Body of pancreas (tissue), 4 donors: ENCODE results near the gene ALDH8A1. TPM values are rescaled to one million over a fixed set of nuclear protein-coding genes. Genes with fewer than 3 reads are reported as not detected.

Source experiments
- ATAC-seq: fragments of 150-250 bp; one replicate; pipeline ENCODE4 v1.9.1; 2016
- DNase-seq, 4 donors: peaks; one replicate each; pipeline ENCODE4 v3.0.0-alpha.2; 2019
- H3K27ac ChIP-seq, 4 donors: fragments of 200-600 bp; sonication (generic); 1 replicate in 3 of 4; 2 replicates in 1 of 4; pipeline versions ENCODE4 v1.5.1 to v1.6.1; 2016 to 2019; ENCODE audit warnings: mild to moderate bottlenecking in 1 of 4, mixed read lengths in 1 of 4, moderate library complexity in 1 of 4
- H3K27me3 ChIP-seq, 2 donors: fragments of 200-600 bp; sonication (generic); one replicate each; pipeline ENCODE4 v1.6.0; 2016; ENCODE audit warnings: mild to moderate bottlenecking in 1 of 2
- H3K36me3 ChIP-seq, 2 donors: fragments of 200-600 bp; sonication (generic); replicated peaks in 1 of 2; 2 replicates each; pipeline ENCODE4 v1.5.1; 2016; ENCODE audit warnings: low read depth in 2 of 2; ENCODE audit not compliant: insufficient read depth in 1 of 2
- H3K4me1 ChIP-seq: fragments of 200-600 bp; sonication (generic); one replicate; pipeline ENCODE4 v1.6.0; 2016
- H3K4me3 ChIP-seq, 2 donors: fragments of 200-600 bp; sonication (generic); 1 replicate in 1 of 2; 2 replicates in 1 of 2; pipeline ENCODE4 v1.5.1; 2016 to 2019
- H3K9me3 ChIP-seq, 3 donors: fragments of 200-600 bp; sonication (generic); 1 replicate in 2 of 3; 2 replicates in 1 of 3; pipeline ENCODE4 v1.5.1; 2016
- POLR2A ChIP-seq, 3 donors: fragments of 450-650 bp; IDR thresholded peaks; one replicate each; pipeline ENCODE4 v1.6.1; 2016; ENCODE audit warnings: antibody characterized with exemption in 3 of 3, mild to moderate bottlenecking in 2 of 3
- WGBS, 2 donors: methylation state at CpG; one replicate each; pipeline ENCODE4 v1.1.5; 2017; 5-methylcytosine and 5-hydroxymethylcytosine counted together
- intact Hi-C: fragments of 100-400 bp; cut with DNase I; formaldehyde crosslinking; loops from one replicate; pipeline ENCODE4 v1.15.1; 2023
- total RNA-seq, 2 donors: library from RNA; depleted of rRNA; stranded (reverse); fragments of >200 nt; gene quantifications; one replicate each; pipeline ENCODE4 v1.1.0, GENCODE V29; 2016
- TF ChIP-seq, protein P1 (sequence below), 7 experiments: fragments of 450-650 bp in 4 of 7; fragments of 200-600 bp in 3 of 7; sonication (generic) in 3 of 7; IDR thresholded peaks; one replicate each; pipeline ENCODE4 v1.5.1; 2016 to 2019; ENCODE audit warnings: antibody characterized with exemption in 7 of 7

ALDH8A1 gene
- total RNA-seq, 2 donors from 2014 or later, result 0.26 to 0.66 TPM

DNA sequence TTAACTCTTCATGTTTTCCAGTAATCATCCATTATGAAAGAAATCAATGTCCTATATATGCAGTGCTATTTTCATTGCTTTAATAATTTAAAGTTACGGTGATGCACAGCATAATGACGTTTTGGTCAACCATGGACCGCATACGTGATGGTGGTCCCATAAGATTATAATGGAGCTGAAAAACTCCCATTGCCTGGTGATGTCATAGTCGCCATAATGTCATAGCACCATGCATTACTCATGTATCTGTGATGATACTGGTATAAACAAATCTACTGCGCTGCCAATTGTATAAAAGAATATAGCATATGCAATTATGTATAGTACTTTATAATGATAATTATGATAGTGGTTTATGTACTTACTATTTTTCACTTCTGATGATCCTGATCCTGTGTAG is 42.3 kb upstream of the ALDH8A1 start:
- H3K36me3 ChIP-seq, result peaks cover 0 to 14% of the 10 kb centered on the region in 2 donors
- DNase-seq (no peak), ATAC-seq (no peak)
- no peak overlapping the region for H3K27ac ChIP-seq
- H3K4me3 ChIP-seq, result no peak overlapping the region
- no peak for TF ChIP-seq POLR2A (IDR thresholded peaks at IDR 0.05)
- TF ChIP-seq, protein P1, sequence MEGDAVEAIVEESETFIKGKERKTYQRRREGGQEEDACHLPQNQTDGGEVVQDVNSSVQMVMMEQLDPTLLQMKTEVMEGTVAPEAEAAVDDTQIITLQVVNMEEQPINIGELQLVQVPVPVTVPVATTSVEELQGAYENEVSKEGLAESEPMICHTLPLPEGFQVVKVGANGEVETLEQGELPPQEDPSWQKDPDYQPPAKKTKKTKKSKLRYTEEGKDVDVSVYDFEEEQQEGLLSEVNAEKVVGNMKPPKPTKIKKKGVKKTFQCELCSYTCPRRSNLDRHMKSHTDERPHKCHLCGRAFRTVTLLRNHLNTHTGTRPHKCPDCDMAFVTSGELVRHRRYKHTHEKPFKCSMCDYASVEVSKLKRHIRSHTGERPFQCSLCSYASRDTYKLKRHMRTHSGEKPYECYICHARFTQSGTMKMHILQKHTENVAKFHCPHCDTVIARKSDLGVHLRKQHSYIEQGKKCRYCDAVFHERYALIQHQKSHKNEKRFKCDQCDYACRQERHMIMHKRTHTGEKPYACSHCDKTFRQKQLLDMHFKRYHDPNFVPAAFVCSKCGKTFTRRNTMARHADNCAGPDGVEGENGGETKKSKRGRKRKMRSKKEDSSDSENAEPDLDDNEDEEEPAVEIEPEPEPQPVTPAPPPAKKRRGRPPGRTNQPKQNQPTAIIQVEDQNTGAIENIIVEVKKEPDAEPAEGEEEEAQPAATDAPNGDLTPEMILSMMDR (IDR thresholded peaks at IDR 0.05), result no peak
- H3K4me1 ChIP-seq, result no peaks in the 10 kb centered on the region
- 92 to 94% methylated on average over 6 of the region's 6 CpGs for WGBS, 2 donors
- no peaks in the 10 kb centered on the region for H3K9me3 ChIP-seq
- H3K27me3 ChIP-seq, result no peaks in the 10 kb centered on the region
- intact Hi-C loops, result no loop called here

DNA sequence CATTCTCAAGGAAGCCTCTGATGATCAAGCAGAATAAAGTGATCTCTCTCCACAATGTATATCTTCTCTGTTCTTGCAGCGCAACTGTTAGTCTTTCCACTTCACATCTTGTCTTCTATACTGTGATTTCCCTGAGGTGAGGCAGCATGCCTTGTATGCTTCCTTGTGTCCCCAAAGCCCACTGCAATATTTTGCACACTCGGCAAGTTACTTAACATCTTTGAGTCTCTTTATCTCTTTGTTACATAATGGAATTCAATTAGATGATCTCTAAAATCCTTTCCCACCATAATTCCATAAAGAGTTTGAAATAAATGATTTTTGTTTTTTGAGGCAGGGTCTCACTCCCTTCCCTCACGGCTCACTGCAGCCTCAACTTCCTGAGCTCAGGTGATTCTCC is 40.4 kb upstream of the ALDH8A1 start:
- no peaks in the 10 kb centered on the region for H3K27me3 ChIP-seq
- DNase-seq, result no peak
- 91 to 95% methylated on average over 3 of the region's 3 CpGs for WGBS, 2 donors
- no peak overlapping the region for H3K27ac ChIP-seq
- no peaks in the 10 kb centered on the region for H3K4me1 ChIP-seq
- ATAC-seq, result no peak
- no peaks in the 10 kb centered on the region for H3K9me3 ChIP-seq
- intact Hi-C loops, result no loop called here
- peaks cover 0 to 12% of the 10 kb centered on the region in 2 donors for H3K36me3 ChIP-seq
- no peak overlapping the region for H3K4me3 ChIP-seq
- TF ChIP-seq POLR2A (IDR thresholded peaks at IDR 0.05), result no peak
- TF ChIP-seq, protein P1 (IDR thresholded peaks at IDR 0.05), result no peak

DNA sequence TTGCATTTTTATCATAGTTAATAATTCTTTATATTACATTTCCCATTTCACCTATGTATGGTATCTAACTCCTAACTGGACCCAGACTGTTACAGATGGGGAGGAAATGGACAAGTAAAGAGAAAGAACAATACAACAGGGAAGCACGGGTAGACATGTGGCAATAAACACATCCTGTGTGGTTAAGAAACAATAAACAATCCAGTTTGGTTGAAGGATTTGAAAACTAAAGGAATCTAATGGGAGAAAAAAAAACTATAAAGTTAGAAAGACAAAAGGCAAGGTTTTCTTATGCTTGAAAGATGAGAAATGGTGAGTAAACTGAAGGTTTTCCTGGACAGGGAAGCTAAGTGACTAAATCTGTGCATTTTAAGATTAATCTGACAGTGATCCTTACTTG is 34.9 kb upstream of the ALDH8A1 start:
- no peak for TF ChIP-seq POLR2A (IDR thresholded peaks at IDR 0.05)
- TF ChIP-seq, protein P1 (IDR thresholded peaks at IDR 0.05), result no peak
- 57 to 80% methylated on average over 1 of the region's 1 CpG for WGBS, 2 donors
- DNase-seq (no peak), ATAC-seq (no peak)
- intact Hi-C loops, result no loop called here
- Histone ChIP-seq H3K4me3 (no peak overlapping the region), H3K27ac (no peak overlapping the region), H3K4me1 (no peaks in the 10 kb centered on the region), H3K9me3 (no peaks in the 10 kb centered on the region), H3K27me3 (no peaks in the 10 kb centered on the region), H3K36me3 (peaks cover 0 to 16% of the 10 kb centered on the region in 2 donors)

DNA sequence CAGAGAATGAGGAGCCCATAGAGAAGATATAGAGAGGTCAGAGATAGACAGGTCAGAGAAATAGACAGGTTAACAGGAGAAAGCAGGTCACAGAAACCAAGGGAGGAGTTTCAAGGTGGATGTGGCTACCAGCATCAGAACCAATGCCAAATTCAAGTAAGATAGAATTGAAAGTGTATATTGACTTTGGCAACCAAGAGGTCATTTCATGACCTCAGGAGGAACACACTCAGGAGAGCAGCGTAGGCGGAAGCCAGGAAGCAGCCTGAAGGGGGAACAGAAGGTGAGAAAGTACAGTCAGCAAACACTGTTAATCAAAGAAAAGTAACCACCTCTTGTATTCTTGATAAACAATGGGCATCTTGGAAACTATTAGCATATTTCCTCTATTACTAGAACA is 33.9 kb upstream of the ALDH8A1 start:
- 64 to 72% methylated on average over 2 of the region's 2 CpGs for WGBS, 2 donors
- Histone ChIP-seq H3K36me3 (peaks cover 0 to 16% of the 10 kb centered on the region in 2 donors), H3K27ac (no peak overlapping the region), H3K4me1 (no peaks in the 10 kb centered on the region), H3K4me3 (no peak overlapping the region), H3K27me3 (no peaks in the 10 kb centered on the region), H3K9me3 (no peaks in the 10 kb centered on the region)
- TF ChIP-seq, protein P1 (IDR thresholded peaks at IDR 0.05), result no peak
- TF ChIP-seq POLR2A (IDR thresholded peaks at IDR 0.05), result no peak
- DNase-seq (no peak), ATAC-seq (no peak)
- intact Hi-C loops, result no loop called here

DNA sequence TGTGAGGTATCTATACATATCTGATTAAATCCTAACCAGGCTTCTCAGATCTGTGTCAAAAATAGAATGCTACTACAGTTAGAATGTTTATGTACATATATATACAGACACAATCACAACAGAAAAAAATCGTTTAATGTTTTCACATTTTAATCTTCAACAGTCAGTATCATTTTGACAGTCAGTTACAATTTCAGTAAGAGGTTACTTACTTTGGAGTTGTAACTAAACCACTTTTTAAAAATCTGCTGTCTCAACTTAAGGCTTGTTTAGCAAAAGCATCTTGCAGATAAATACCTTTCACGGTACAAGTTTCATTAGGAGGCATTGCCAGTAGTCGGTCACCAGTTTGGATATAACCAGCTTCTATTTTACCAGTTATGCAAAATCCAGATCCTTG is 32.3 kb upstream of the ALDH8A1 start:
- Histone ChIP-seq H3K27ac (no peak overlapping the region), H3K27me3 (no peaks in the 10 kb centered on the region), H3K4me1 (no peaks in the 10 kb centered on the region), H3K36me3 (peaks cover 0 to 14% of the 10 kb centered on the region in 2 donors), H3K4me3 (no peak overlapping the region), H3K9me3 (no peaks in the 10 kb centered on the region)
- TF ChIP-seq, protein P1 (IDR thresholded peaks at IDR 0.05), result no peak
- no peak for TF ChIP-seq POLR2A (IDR thresholded peaks at IDR 0.05)
- intact Hi-C loops, result no loop called here
- DNase-seq (no peak), ATAC-seq (no peak)
- WGBS, 2 donors, result 74 to 78% methylated on average over 3 of the region's 3 CpGs
